AG04450 (cell line): ENCODE results near the gene MBOAT2. TPM values are rescaled to one million over a fixed set of nuclear protein-coding genes. Genes with fewer than 3 reads are reported as not detected.
"Not testable (repeated sequence)": the region's sequence is repeated elsewhere in the genome, so short reads cannot be mapped to it uniquely, and the experiment has no call there.

ENCODE experiments used
- CTCF ChIA-PET: fragments of 300-600, 350-600 bp; formaldehyde crosslinking; extraction: SDS; loops from one replicate; lab custom pipeline; 2022; ENCODE audit warnings: antibody characterized with exemption, inconsistent platforms; lab: Charles Lee
- POLR2A ChIA-PET: fragments of 350-600 bp; formaldehyde crosslinking; extraction: SDS; loops from one replicate; lab custom pipeline; 2021; ENCODE audit warnings: antibody characterized with exemption, inconsistent platforms; lab: Yijun Ruan, JAX
- DNase-seq: peaks from one replicate; pipeline ENCODE4 v3.0.0-alpha.2; 2011; ENCODE audit warnings: low read depth, low spot score
- H3K27ac ChIP-seq: one replicate; pipeline ENCODE4 v1.5.1; 2012; ENCODE audit warnings: low read depth, low read length, control low read depth
- H3K27me3 ChIP-seq: one replicate; pipeline ENCODE4 v1.6.0; 2012; ENCODE audit warnings: low read length; ENCODE audit not compliant: control insufficient read depth, insufficient read depth
- H3K4me3 ChIP-seq: 2 replicates; pipeline ENCODE4 v1.5.1; 2011; ENCODE audit warnings: mild to moderate bottlenecking, low read depth, low read length, control low read depth
- H3K9me3 ChIP-seq: 2 replicates; pipeline ENCODE4 v1.5.1; 2012; ENCODE audit warnings: low read length; ENCODE audit not compliant: control insufficient read depth, insufficient read depth
- polyA plus RNA-seq: library from polyadenylated mRNA; depleted of rRNA; stranded (reverse); fragments of >200 nt; gene quantifications from 2 replicates; pipeline ENCODE4 v1.2.3, GENCODE V29; 2011
- TF ChIP-seq, protein P1 (sequence below): IDR thresholded peaks from 2 replicates; pipeline ENCODE4 v1.5.1; 2011; ENCODE audit warnings: low read depth, low read length, control low read depth, inconsistent platforms

Gene MBOAT2
- polyA plus RNA-seq, 1 experiment, result 75.2 TPM

DNA sequence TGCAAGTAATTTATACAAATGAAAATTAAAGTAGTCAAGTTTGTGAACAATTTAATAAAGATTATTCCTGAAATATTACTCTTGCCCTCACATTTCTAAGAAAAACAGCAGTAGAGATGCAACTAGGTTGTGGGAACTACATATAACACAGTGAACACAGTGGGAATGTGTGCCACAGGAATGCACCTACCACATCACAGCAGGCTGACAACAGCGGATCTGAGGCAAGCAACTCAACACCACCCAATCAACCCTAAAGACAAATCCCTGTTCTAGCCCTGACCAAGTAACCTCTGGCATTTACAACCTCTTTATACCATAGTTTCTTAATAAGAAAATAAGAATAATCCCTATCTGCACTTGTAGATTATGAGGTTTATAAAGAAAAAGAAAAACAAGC is 23.4 kb downstream of the MBOAT2 start:
- H3K27me3 ChIP-seq, result no peaks in the 10 kb centered on the region
- TF ChIP-seq, protein P1, sequence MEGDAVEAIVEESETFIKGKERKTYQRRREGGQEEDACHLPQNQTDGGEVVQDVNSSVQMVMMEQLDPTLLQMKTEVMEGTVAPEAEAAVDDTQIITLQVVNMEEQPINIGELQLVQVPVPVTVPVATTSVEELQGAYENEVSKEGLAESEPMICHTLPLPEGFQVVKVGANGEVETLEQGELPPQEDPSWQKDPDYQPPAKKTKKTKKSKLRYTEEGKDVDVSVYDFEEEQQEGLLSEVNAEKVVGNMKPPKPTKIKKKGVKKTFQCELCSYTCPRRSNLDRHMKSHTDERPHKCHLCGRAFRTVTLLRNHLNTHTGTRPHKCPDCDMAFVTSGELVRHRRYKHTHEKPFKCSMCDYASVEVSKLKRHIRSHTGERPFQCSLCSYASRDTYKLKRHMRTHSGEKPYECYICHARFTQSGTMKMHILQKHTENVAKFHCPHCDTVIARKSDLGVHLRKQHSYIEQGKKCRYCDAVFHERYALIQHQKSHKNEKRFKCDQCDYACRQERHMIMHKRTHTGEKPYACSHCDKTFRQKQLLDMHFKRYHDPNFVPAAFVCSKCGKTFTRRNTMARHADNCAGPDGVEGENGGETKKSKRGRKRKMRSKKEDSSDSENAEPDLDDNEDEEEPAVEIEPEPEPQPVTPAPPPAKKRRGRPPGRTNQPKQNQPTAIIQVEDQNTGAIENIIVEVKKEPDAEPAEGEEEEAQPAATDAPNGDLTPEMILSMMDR, result no peak
- H3K9me3 ChIP-seq, result no peaks in the 10 kb centered on the region
- ChIA-PET POLR2A (no interaction called here), CTCF (no interaction called here)
- DNase-seq, result no peak
- H3K27ac ChIP-seq, result no peak overlapping the region
- no peak overlapping the region for H3K4me3 ChIP-seq

DNA sequence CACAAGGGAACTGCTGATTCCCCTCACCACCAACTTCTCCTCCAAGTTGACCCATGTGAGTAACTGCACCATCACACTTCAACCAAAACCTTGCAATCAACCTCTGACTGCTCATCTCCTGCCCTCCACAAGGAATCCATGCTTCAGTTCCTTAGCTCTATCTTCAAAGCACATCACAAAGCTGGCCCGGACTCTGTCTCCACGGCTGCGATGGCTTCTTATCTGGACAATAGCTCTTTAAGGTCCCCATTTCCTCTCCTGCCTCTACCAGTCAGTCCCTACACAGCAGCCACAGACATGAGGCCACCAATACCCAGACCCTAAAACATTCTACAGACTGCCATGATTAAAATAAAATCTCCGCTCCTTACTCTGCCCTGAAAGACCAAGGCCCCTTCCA is 25.7 kb downstream of the MBOAT2 start:
- Histone ChIP-seq H3K27ac (no peak overlapping the region), H3K4me3 (no peak overlapping the region), H3K27me3 (no peaks in the 10 kb centered on the region), H3K9me3 (no peaks in the 10 kb centered on the region)
- no peak for DNase-seq
- ChIA-PET CTCF (interaction anchor here (0.6 kb wide), 1 partner anchor 101 kb away, joined by 3 read pairs; no protein-coding TSS in a partner anchor), POLR2A (no interaction called here)
- TF ChIP-seq, protein P1, result no peak

DNA sequence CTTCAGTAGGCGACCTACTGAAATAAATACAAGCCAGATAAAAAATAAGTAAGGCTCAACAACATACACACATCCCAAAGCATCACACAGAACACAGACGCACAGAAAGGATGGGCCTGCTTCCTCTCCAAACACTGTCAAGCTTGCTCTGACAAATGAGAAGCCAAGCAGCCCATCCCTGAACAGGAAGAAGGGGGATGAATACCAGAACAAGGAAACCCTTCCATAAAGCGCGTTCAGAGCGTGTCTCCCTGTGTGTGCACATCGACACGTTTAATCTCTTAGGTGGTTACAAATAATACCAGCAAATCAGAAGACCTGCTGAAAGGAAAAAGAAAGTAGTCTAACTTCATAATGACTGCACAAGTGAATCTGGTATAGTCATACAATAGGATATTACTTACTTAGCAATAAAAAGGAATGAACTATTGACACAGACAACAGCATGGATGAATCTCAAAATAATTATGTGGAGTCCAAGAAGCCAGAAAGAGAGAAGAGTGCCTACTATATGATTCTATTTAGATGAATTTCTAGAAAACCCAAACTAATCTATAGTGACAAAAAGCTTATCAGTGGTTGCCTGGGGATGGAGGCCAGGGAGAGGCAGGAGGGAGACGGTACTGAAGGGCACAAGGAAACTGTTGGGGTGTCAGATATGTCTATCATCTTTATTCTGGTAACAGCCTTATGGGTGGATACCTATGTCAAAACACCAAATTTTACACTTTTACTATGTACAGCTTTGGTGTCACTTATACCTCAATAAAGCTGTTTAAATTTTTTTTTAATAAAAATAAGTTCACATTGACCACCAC is 26.8 kb downstream of the MBOAT2 start:
- POLR2A ChIA-PET, result no interaction called here
- DNase-seq, result no peak
- Histone ChIP-seq H3K9me3 (no peaks in the 10 kb centered on the region), H3K4me3 (no peak overlapping the region), H3K27ac (no peak overlapping the region), H3K27me3 (no peaks in the 10 kb centered on the region)
- TF ChIP-seq, protein P1, result no peak
- CTCF ChIA-PET, result no interaction called here

DNA sequence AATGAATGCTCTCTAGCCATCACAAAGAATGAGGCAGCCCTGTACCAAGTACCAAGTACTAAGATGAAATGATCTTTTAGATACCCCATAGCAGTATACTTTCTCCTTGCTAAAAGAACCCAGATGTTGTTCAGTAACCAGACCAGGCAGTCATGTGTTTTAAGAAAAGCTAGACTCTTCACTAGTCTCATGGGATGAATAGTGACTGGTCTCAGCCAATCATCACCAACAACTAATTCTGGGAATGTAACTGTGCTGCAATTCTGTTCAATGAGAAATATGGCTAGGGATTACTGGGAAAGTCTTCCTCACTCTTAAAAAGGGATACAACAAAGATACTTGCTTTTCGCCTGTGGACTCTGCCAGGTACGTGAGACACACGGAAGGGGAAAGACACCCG is 29.5 kb downstream of the MBOAT2 start:
- TF ChIP-seq, protein P1, result no peak
- Histone ChIP-seq H3K4me3 (no peak overlapping the region), H3K9me3 (no peaks in the 10 kb centered on the region), H3K27ac (no peak overlapping the region), H3K27me3 (no peaks in the 10 kb centered on the region)
- CTCF ChIA-PET, result no interaction called here
- DNase-seq, result no peak
- POLR2A ChIA-PET, result no interaction called here

DNA sequence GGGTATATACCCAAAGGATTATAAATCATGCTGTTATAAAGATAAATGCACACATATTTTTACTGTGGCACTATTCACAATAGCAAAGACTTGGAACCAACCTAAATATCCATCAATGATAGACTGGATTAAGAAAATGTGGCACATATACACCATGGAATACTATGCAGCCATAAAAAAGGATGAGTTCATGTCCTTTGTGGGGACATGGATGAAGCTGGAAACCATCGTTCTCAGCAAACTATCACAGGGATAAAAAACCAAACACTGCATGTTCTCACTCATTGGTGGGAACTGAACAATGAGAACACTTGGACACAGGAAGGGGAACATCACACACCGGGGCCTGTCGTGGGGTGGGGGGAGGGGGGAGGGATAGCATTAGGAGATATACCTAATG is 30.5 kb downstream of the MBOAT2 start:
- H3K9me3 ChIP-seq, H3K27ac ChIP-seq, H3K4me3 ChIP-seq, H3K27me3 ChIP-seq, DNase-seq, CTCF ChIA-PET, POLR2A ChIA-PET: not testable (repeated sequence)

DNA sequence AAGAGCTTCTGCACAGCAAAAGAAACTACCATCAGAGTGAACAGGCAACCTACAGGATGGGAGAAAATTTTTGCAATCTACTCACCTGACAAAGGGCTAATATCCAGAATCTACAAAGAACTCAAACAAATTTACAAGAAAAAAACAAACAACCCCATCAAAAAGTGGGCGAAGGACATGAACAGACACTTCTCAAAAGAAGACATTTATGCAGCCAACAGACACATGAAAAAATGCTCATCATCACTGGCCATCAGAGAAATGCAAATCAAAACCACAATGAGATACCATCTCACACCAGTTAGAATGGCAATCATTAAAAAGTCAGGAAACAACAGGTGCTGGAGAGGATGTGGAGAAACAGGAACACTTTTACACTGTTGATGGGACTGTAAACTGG is 30.9 kb downstream of the MBOAT2 start:
- H3K9me3 ChIP-seq, H3K4me3 ChIP-seq, DNase-seq, H3K27ac ChIP-seq, POLR2A ChIA-PET, CTCF ChIA-PET, H3K27me3 ChIP-seq: not testable (repeated sequence)

DNA sequence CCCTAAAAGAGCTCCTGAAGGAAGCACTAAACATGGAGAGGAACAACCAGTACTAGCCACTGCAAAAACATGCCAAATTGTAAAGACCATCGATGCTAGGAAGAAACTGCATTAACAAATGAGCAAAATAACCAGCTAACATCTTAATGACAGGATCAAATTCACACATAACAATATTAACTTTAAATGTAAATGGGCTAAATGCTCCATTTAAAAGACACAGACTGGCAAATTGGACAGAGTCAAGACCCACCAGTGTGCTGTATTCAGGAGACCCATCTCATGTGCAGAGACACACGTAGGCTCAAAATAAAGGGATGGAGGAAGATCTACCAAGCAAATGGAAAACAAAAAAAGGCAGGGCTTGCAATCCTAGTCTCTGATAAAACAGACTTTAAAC is 34.1 kb downstream of the MBOAT2 start:
- H3K9me3 ChIP-seq, H3K4me3 ChIP-seq, CTCF ChIA-PET, H3K27me3 ChIP-seq, DNase-seq, H3K27ac ChIP-seq, POLR2A ChIA-PET: not testable (repeated sequence)
